Uterus (tissue), 4 donors: ENCODE measurements around the gene CACNA1C. TPM values are rescaled to one million over a fixed set of nuclear protein-coding genes. Genes with fewer than 3 reads are reported as not detected.
A peak's percentile ranks its signal among the peaks of the same experiment; 100 is the strongest.

Experiments used
- DNase-seq, 2 donors: peaks; one replicate each; pipeline ENCODE4 v3.0.0-alpha.2; 2019 to 2020
- H3K27ac ChIP-seq, 2 donors: fragments of 200-600 bp; sonication (generic); 1 replicate in 1 of 2; 2 replicates in 1 of 2; pipeline ENCODE4 v1.5.1; 2016 to 2018
- H3K27me3 ChIP-seq, 2 donors: fragments of 200-600 bp; sonication (generic); one replicate each; pipeline ENCODE4 v1.5.1; 2018 to 2019; ENCODE audit warnings: control low read depth in 1 of 2
- H3K36me3 ChIP-seq, 2 donors: fragments of 200-600 bp; sonication (generic); one replicate each; pipeline ENCODE4 v1.5.1; 2019; ENCODE audit warnings: control low read depth in 1 of 2
- H3K4me1 ChIP-seq, 2 donors: fragments of 200-600 bp; sonication (generic); one replicate each; pipeline ENCODE4 v1.5.1; 2018 to 2019; ENCODE audit warnings: control low read depth in 1 of 2
- H3K4me3 ChIP-seq, 2 donors: fragments of 200-600 bp; sonication (generic); 1 replicate in 1 of 2; 2 replicates in 1 of 2; pipeline ENCODE4 v1.5.1; 2018 to 2019; ENCODE audit warnings: mild to moderate bottlenecking in 1 of 2
- H3K9me3 ChIP-seq, 2 donors: fragments of 200-600 bp; sonication (generic); one replicate each; pipeline ENCODE4 v1.5.1; 2019; ENCODE audit warnings: control low read depth in 1 of 2
- POLR2A ChIP-seq, 2 donors: fragments of 450-650 bp; IDR thresholded peaks; one replicate each; pipeline ENCODE4 v1.6.1; 2016; ENCODE audit warnings: antibody characterized with exemption in 2 of 2, mild to moderate bottlenecking in 1 of 2, moderate library complexity in 1 of 2
- intact Hi-C: fragments of 100-400 bp; cut with DNase I; formaldehyde crosslinking; loops from one replicate; pipeline ENCODE4 v1.15.1; 2023; ENCODE audit warnings: low total_unique reads
- total RNA-seq, 4 donors: library from RNA; depleted of rRNA in 3 of 4; stranded (reverse); fragments of >200 nt in 3 of 4; gene quantifications; one replicate each; pipeline versions ENCODE4 v1.1.0 to v1.2.4, GENCODE V29; 2014 to 2023
- TF ChIP-seq, protein P1 (sequence below), 4 experiments: fragments of 200-600 bp in 2 of 4; fragments of 450-650 bp in 2 of 4; sonication (generic) in 2 of 4; IDR thresholded peaks; one replicate each; pipeline ENCODE4 v1.5.1; 2016 to 2019; ENCODE audit warnings: antibody characterized with exemption in 4 of 4, mild to moderate bottlenecking in 2 of 4, moderate library complexity in 1 of 4
- donor health status: DM: yes; HTN: yes; CAD: no.

The CACNA1C gene
- total RNA-seq, 4 donors from 2014 or later = 15.9 to 121 (median 32.1) TPM

GRCh38 chr12:2247120-2247519 is 194.3 kb downstream of the CACNA1C start:
- intact Hi-C loops = no loop called here
- Histone ChIP-seq H3K27ac (peak overlapping the region in 1 of 2 donors; percentile 44), H3K9me3 (no peaks in the 10 kb centered on the region), H3K36me3 (no peaks in the 10 kb centered on the region), H3K27me3 (no peaks in the 10 kb centered on the region), H3K4me3 (no peak overlapping the region), H3K4me1 (peaks cover 4 to 16% of the 10 kb centered on the region in 2 donors)
- no peak for DNase-seq
- TF ChIP-seq, protein P1, sequence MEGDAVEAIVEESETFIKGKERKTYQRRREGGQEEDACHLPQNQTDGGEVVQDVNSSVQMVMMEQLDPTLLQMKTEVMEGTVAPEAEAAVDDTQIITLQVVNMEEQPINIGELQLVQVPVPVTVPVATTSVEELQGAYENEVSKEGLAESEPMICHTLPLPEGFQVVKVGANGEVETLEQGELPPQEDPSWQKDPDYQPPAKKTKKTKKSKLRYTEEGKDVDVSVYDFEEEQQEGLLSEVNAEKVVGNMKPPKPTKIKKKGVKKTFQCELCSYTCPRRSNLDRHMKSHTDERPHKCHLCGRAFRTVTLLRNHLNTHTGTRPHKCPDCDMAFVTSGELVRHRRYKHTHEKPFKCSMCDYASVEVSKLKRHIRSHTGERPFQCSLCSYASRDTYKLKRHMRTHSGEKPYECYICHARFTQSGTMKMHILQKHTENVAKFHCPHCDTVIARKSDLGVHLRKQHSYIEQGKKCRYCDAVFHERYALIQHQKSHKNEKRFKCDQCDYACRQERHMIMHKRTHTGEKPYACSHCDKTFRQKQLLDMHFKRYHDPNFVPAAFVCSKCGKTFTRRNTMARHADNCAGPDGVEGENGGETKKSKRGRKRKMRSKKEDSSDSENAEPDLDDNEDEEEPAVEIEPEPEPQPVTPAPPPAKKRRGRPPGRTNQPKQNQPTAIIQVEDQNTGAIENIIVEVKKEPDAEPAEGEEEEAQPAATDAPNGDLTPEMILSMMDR (IDR thresholded peaks at IDR 0.05) = no peak
- no peak for TF ChIP-seq POLR2A (IDR thresholded peaks at IDR 0.05)

GRCh38 chr12:2247596-2247995 is 194.8 kb downstream of the CACNA1C start:
- Histone ChIP-seq H3K4me3 (no peak overlapping the region), H3K9me3 (no peaks in the 10 kb centered on the region), H3K4me1 (peaks cover 4 to 16% of the 10 kb centered on the region in 2 donors), H3K27me3 (no peaks in the 10 kb centered on the region), H3K27ac (peak overlapping the region in 1 of 2 donors; percentile 44), H3K36me3 (no peaks in the 10 kb centered on the region)
- intact Hi-C loops = no loop called here
- TF ChIP-seq POLR2A (IDR thresholded peaks at IDR 0.05) = no peak
- TF ChIP-seq, protein P1 (IDR thresholded peaks at IDR 0.05) = no peak
- DNase-seq = no peak

DNA sequence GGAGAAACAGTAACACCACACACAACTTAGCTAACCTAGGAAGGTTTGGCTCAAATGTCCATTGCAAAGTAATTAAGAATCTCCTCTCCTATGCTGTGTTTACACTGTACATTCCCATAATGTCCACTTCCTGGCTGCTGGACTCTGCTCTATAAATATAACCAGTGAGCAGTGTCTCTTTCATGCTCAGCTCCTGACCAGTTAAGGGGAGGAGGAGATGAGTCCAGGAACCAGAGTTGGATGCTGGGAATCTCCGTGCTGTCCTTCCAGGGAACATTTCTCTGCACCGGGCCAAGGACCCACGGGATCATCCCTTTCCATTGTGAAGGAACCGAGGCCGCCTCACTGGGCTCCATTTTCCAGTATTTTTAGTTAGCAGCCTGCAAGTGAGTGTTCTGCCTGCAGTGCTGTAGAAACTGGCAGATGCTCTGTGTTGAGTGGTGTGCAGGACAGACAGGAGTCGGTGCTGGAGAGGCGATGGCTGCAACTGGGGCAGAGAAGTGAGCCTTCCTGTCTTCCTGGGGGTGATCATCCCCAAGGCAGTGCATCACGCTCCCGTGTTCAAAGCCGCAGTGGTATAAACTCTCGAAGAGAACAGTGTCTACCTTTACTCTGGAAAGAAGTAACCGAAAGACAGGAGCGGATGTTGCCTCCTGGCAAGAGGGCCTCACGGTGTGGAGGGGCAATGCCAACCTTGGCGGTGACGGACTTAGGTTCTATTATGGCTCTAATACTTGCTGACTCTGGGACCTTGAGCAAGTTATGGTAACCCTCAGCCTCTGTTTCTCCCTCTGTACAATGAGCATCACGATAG is 195.5 kb downstream of the CACNA1C start:
- no peaks in the 10 kb centered on the region for H3K9me3 ChIP-seq
- DNase-seq = no peak
- peak overlapping the region in 1 of 2 donors; percentile 44 for H3K27ac ChIP-seq
- peaks cover 4 to 16% of the 10 kb centered on the region in 2 donors for H3K4me1 ChIP-seq
- H3K4me3 ChIP-seq = no peak overlapping the region
- H3K36me3 ChIP-seq = no peaks in the 10 kb centered on the region
- no peak for TF ChIP-seq POLR2A (IDR thresholded peaks at IDR 0.05)
- TF ChIP-seq, protein P1 (IDR thresholded peaks at IDR 0.05) = no peak
- intact Hi-C loops = no loop called here
- no peaks in the 10 kb centered on the region for H3K27me3 ChIP-seq

GRCh38 chr12:2248901-2249381 is 196.2 kb downstream of the CACNA1C start:
- no peaks in the 10 kb centered on the region for H3K36me3 ChIP-seq
- no peaks in the 10 kb centered on the region for H3K27me3 ChIP-seq
- no peaks in the 10 kb centered on the region for H3K9me3 ChIP-seq
- no peak overlapping the region for H3K27ac ChIP-seq
- intact Hi-C loops = no loop called here
- no peak for DNase-seq
- TF ChIP-seq, protein P1 (IDR thresholded peaks at IDR 0.05) = no peak
- no peak for TF ChIP-seq POLR2A (IDR thresholded peaks at IDR 0.05)
- H3K4me1 ChIP-seq = peaks cover 4 to 15% of the 10 kb centered on the region in 2 donors
- no peak overlapping the region for H3K4me3 ChIP-seq

GRCh38 chr12:2250797-2251196 is 198.0 kb downstream of the CACNA1C start:
- no peak for DNase-seq
- TF ChIP-seq, protein P1 (IDR thresholded peaks at IDR 0.05) = no peak
- no peak for TF ChIP-seq POLR2A (IDR thresholded peaks at IDR 0.05)
- H3K27ac ChIP-seq = no peak overlapping the region
- intact Hi-C loops = no loop called here
- H3K27me3 ChIP-seq = no peaks in the 10 kb centered on the region
- no peak overlapping the region for H3K4me3 ChIP-seq
- no peaks in the 10 kb centered on the region for H3K36me3 ChIP-seq
- H3K9me3 ChIP-seq = no peaks in the 10 kb centered on the region
- peaks cover 0 to 7% of the 10 kb centered on the region in 2 donors for H3K4me1 ChIP-seq
